PC-9 (cell line): ENCODE results near the gene NIPA2. TPM values are rescaled to one million over a fixed set of nuclear protein-coding genes. Genes with fewer than 3 reads are reported as not detected.

ENCODE experiments used
- BruUV-seq: library from RNA; stranded (reverse); fragments of 400-500 nt; replicated peaks from 2 replicates; lab custom pipeline; 2021; lab: Mats Ljungman, UMichigan
- CTCF ChIA-PET: fragments of 300-600 bp; sonication (Branson Sonifier 250); formaldehyde crosslinking; loops from one replicate; lab custom pipeline; 2022; ENCODE audit warnings: antibody characterized with exemption; lab: Charles Lee
- POLR2A ChIA-PET: fragments of 300-600 bp; sonication (Branson Sonifier 250); formaldehyde crosslinking; loops from one replicate; lab custom pipeline; 2022; ENCODE audit warnings: antibody characterized with exemption; ENCODE audit not compliant: unreplicated experiment; lab: Charles Lee
- DNase-seq, 2 experiments: peaks; one replicate each; pipeline versions ENCODE4 v3.0.0 to v3.0.0-alpha.2; 2015 to 2022; ENCODE audit warnings: mixed read lengths in 1 of 2
- H2AFZ ChIP-seq: fragments of 200-600 bp; sonication (generic); 2 replicates; pipeline ENCODE4 v1.8.1; 2017; ENCODE audit warnings: antibody characterized with exemption
- H3F3A ChIP-seq: fragments of 200-600 bp; sonication (generic); 2 replicates; pipeline ENCODE4 v1.8.1; 2017; ENCODE audit warnings: antibody characterized with exemption, mild to moderate bottlenecking, low read depth; ENCODE audit not compliant: insufficient read depth
- H3K27ac ChIP-seq: fragments of 200-600 bp; sonication (generic); 2 replicates; pipeline ENCODE4 v1.6.1; 2016; ENCODE audit warnings: mixed run types
- H3K27me3 ChIP-seq: fragments of 200-600 bp; sonication (generic); 2 replicates; pipeline ENCODE4 v1.6.1; 2016; ENCODE audit warnings: low read depth, mixed run types; ENCODE audit not compliant: insufficient read depth
- H3K36me3 ChIP-seq: fragments of 200-600 bp; sonication (generic); 2 replicates; pipeline ENCODE4 v1.6.1; 2016; ENCODE audit warnings: low read depth, mixed run types
- H3K4me1 ChIP-seq: fragments of 200-600 bp; sonication (generic); replicated peaks from 2 replicates; pipeline ENCODE4 v1.6.1; 2016; ENCODE audit warnings: mixed run types; ENCODE audit not compliant: insufficient read depth
- H3K4me2 ChIP-seq: fragments of 200-600 bp; sonication (generic); 2 replicates; pipeline ENCODE4 v1.6.1; 2017; ENCODE audit warnings: mixed run types
- H3K4me3 ChIP-seq: fragments of 200-600 bp; sonication (generic); 2 replicates; pipeline ENCODE4 v1.6.1; 2016; ENCODE audit warnings: mixed run types
- H3K79me2 ChIP-seq: fragments of 200-600 bp; sonication (generic); 2 replicates; pipeline ENCODE4 v1.6.1; 2017; ENCODE audit warnings: low read depth, mixed run types
- H3K9me2 ChIP-seq: fragments of 200-600 bp; sonication (generic); 2 replicates; pipeline ENCODE4 v1.8.1; 2017; ENCODE audit warnings: mild to moderate bottlenecking; ENCODE audit not compliant: insufficient read depth
- H3K9me3 ChIP-seq: fragments of 200-600 bp; sonication (generic); 2 replicates; pipeline ENCODE4 v1.8.1; 2016; ENCODE audit warnings: low read depth; ENCODE audit not compliant: insufficient read depth
- H4K20me1 ChIP-seq: fragments of 200-600 bp; sonication (generic); 2 replicates; pipeline ENCODE4 v1.8.1; 2017; ENCODE audit not compliant: insufficient read depth
- EZH2 ChIP-seq: fragments of 200-600 bp; sonication (generic); IDR thresholded peaks from 2 replicates; pipeline ENCODE4 v1.8.0; 2017; ENCODE audit warnings: antibody characterized with exemption, low read depth
- intact Hi-C: fragments of 100-400 bp; cut with micrococcal nuclease; formaldehyde crosslinking; loops from one replicate; pipeline ENCODE4 v1.10.0; 2022; ENCODE audit not compliant: unreplicated experiment
- total RNA-seq: library from RNA; stranded (reverse); gene quantifications from 2 replicates; pipeline ENCODE4 v1.2.3, GENCODE V29; 2021
- TF ChIP-seq, protein P1 (sequence below): fragments of 200-600 bp; sonication (generic); conservative IDR thresholded peaks from 2 replicates; pipeline ENCODE4 v1.6.1; 2017; ENCODE audit warnings: mixed run types, antibody characterized with exemption, mild to moderate bottlenecking, moderate library complexity

The NIPA2 gene
- total RNA-seq, 1 experiment from 2014 or later: 65.6 TPM

DNA sequence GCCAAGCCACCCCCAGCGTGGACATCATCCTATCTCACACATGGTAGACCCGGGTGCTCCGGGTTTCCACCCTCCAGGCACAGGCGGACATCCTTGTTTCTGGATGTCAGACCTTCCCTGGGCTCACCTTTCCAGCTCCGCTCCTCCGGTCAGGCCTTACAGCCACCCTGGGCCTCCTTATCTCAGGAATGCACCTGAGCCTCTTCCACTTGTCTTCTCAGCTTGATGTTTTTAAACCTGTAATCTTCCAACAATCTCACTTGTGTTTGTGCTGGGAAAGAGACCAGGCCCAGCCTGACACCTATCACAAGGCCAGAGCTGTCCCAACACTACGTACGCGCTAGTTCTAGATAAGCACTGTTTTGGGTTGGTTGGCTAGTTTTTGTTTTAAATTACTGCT lies 53.9 kb downstream of the NIPA2 start:
- intact Hi-C loops: no loop called here
- Histone ChIP-seq H2AFZ (no peak overlapping the region), H4K20me1 (no peaks in the 10 kb centered on the region), H3F3A (peaks cover 9% of the 10 kb centered on the region), H3K4me1 (peaks cover 23% of the 10 kb centered on the region), H3K4me2 (no peak overlapping the region), H3K79me2 (no peaks in the 10 kb centered on the region), H3K9me3 (no peaks in the 10 kb centered on the region), H3K36me3 (no peaks in the 10 kb centered on the region), H3K27me3 (no peaks in the 10 kb centered on the region), H3K4me3 (no peak overlapping the region), H3K9me2 (no peaks in the 10 kb centered on the region), H3K27ac (no peak overlapping the region)
- no TSS peak for BruUV-seq
- DNase-seq: no peak
- TF ChIP-seq EZH2: no peak
- TF ChIP-seq, protein P1, sequence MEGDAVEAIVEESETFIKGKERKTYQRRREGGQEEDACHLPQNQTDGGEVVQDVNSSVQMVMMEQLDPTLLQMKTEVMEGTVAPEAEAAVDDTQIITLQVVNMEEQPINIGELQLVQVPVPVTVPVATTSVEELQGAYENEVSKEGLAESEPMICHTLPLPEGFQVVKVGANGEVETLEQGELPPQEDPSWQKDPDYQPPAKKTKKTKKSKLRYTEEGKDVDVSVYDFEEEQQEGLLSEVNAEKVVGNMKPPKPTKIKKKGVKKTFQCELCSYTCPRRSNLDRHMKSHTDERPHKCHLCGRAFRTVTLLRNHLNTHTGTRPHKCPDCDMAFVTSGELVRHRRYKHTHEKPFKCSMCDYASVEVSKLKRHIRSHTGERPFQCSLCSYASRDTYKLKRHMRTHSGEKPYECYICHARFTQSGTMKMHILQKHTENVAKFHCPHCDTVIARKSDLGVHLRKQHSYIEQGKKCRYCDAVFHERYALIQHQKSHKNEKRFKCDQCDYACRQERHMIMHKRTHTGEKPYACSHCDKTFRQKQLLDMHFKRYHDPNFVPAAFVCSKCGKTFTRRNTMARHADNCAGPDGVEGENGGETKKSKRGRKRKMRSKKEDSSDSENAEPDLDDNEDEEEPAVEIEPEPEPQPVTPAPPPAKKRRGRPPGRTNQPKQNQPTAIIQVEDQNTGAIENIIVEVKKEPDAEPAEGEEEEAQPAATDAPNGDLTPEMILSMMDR: no peak
- POLR2A ChIA-PET: no interaction called here
- CTCF ChIA-PET: no interaction called here

GRCh38 chr15:22893081-22893480 lies 54.6 kb downstream of the NIPA2 start:
- no peaks in the 10 kb centered on the region for H3K9me3 ChIP-seq
- H3F3A ChIP-seq: peaks cover 9% of the 10 kb centered on the region
- no peaks in the 10 kb centered on the region for H3K27me3 ChIP-seq
- no peak for DNase-seq
- no peak for TF ChIP-seq EZH2
- TF ChIP-seq, protein P1: no peak
- H2AFZ ChIP-seq: no peak overlapping the region
- H3K36me3 ChIP-seq: no peaks in the 10 kb centered on the region
- no peak overlapping the region for H3K4me2 ChIP-seq
- H3K4me1 ChIP-seq: peaks cover 23% of the 10 kb centered on the region
- H3K9me2 ChIP-seq: no peaks in the 10 kb centered on the region
- CTCF ChIA-PET: no interaction called here
- no peak overlapping the region for H3K27ac ChIP-seq
- POLR2A ChIA-PET: no interaction called here
- H4K20me1 ChIP-seq: no peaks in the 10 kb centered on the region
- no peaks in the 10 kb centered on the region for H3K79me2 ChIP-seq
- no TSS peak for BruUV-seq
- H3K4me3 ChIP-seq: no peak overlapping the region
- intact Hi-C loops: no loop called here

DNA sequence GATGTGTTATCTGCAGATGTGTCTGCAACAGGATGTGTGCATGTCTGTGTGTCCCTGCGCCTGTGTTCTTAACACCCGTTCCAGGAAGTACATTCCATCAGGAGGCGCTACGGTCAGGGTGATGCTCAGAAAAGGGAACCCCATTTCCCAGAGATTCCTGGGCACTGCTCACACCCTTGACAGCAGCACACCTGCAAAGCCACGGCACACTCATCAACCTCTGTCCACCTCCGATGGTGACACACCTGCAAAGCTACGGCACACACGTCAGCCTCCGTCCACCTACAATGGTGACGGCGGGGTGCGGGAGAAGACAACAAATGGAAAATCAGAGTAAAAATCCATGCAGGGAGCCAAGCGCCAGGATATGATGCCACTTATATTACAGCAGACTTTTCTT lies 55.4 kb downstream of the NIPA2 start:
- no peak overlapping the region for H3K4me3 ChIP-seq
- no peaks in the 10 kb centered on the region for H4K20me1 ChIP-seq
- no peaks in the 10 kb centered on the region for H3K9me2 ChIP-seq
- H3F3A ChIP-seq: peaks cover 9% of the 10 kb centered on the region
- no peak overlapping the region for H3K27ac ChIP-seq
- no peak overlapping the region for H3K4me2 ChIP-seq
- no peak overlapping the region for H2AFZ ChIP-seq
- no peak for TF ChIP-seq EZH2
- TF ChIP-seq, protein P1: no peak
- POLR2A ChIA-PET: no interaction called here
- no peak for DNase-seq
- H3K4me1 ChIP-seq: peaks cover 23% of the 10 kb centered on the region
- intact Hi-C loops: loop anchor here (2.0 kb wide), 1 partner anchor 21 kb away; no protein-coding TSS in a partner anchor
- BruUV-seq: no TSS peak
- no peaks in the 10 kb centered on the region for H3K79me2 ChIP-seq
- no peaks in the 10 kb centered on the region for H3K9me3 ChIP-seq
- CTCF ChIA-PET: no interaction called here
- H3K27me3 ChIP-seq: no peaks in the 10 kb centered on the region
- H3K36me3 ChIP-seq: no peaks in the 10 kb centered on the region
